Measurements from ENCODE around the gene MAP2K2.

DNA sequence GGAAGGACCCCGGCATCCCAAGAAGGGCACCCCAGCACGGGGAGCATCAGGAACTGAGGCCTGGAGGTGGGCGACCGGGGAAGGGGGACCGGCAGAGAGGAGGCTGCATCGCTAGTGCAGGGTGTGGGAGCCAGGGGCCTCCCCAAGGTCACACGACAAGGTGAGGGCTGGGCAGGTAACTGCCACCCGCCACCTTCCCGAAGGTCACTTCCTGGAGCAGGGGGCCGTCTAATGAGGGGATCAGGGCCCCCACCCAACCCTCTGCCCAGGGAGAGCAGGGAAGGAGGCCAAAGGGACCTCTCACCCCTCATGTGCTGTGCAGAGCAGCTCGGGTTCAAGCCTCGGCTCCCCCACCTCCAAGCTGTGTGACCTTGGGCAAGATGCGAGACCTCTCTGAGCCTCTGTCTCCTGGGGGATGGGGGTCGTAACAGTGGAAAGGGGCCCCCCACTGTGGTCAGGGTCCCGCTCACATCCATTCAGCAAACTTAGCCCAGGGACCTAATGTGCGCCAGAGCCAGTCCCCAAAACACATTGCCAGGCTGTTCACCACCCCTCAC, 63.2 kb downstream of the MAP2K2 start:
- TF ChIP-seq, protein P1, sequence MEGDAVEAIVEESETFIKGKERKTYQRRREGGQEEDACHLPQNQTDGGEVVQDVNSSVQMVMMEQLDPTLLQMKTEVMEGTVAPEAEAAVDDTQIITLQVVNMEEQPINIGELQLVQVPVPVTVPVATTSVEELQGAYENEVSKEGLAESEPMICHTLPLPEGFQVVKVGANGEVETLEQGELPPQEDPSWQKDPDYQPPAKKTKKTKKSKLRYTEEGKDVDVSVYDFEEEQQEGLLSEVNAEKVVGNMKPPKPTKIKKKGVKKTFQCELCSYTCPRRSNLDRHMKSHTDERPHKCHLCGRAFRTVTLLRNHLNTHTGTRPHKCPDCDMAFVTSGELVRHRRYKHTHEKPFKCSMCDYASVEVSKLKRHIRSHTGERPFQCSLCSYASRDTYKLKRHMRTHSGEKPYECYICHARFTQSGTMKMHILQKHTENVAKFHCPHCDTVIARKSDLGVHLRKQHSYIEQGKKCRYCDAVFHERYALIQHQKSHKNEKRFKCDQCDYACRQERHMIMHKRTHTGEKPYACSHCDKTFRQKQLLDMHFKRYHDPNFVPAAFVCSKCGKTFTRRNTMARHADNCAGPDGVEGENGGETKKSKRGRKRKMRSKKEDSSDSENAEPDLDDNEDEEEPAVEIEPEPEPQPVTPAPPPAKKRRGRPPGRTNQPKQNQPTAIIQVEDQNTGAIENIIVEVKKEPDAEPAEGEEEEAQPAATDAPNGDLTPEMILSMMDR (IDR thresholded peaks at IDR 0.05): no peak
- no peak for TF ChIP-seq EZH2 (IDR thresholded peaks at IDR 0.05; ENCODE audit: borderline replicate concordance, insufficient read depth, low read depth, low read length, poor library complexity, severe bottlenecking)

Measured in B cell (primary cell).